ENCODE results near the gene RBM23. TPM values are rescaled to one million over a fixed set of nuclear protein-coding genes. Genes with fewer than 3 reads are reported as not detected.
A peak's percentile ranks its signal among the peaks of the same experiment; 100 is the strongest.

RBM23 gene
- total and polyA plus RNA-seq, 9 of the 15 experiments (the other 6 are each of a cell fraction or from before 2014, with no cell fraction given), result 46.0 to 102 (median 58.5) TPM

- TF ChIP-seq SMC3 (conservative IDR thresholded peaks at IDR 0.05; ENCODE audit: insufficient read depth, low read depth, low read length) (no peak), ZNF445 (CRISPR knock-in tag; IDR thresholded peaks at IDR 0.05; ENCODE audit: low read depth) (no peak), ZSCAN32 (CRISPR knock-in tag; IDR thresholded peaks at IDR 0.05) (no peak), NFYB (IDR thresholded peaks at IDR 0.05; ENCODE audit: extremely low read depth, insufficient read length) (peak; percentile 95), FOXK2 (conservative IDR thresholded peaks at IDR 0.05 in 1 of 2, IDR thresholded peaks at IDR 0.05 in 1 of 2; ENCODE audit: low read depth in 2 of 2) (peak; percentile 63 to 84; a peak in 3 of 4 replicates), ZNF41 (CRISPR knock-in tag; conservative IDR thresholded peaks at IDR 0.05) (no peak), ZNF444 (CRISPR knock-in tag; IDR thresholded peaks at IDR 0.05) (no peak), SIX5 (IDR thresholded peaks at IDR 0.05; ENCODE audit: borderline replicate concordance in 1 of 2, insufficient read depth in 1 of 2, low read depth in 1 of 2, low read length in 2 of 2) (no peak), CCNT2 (IDR thresholded peaks at IDR 0.05; ENCODE audit: borderline replicate concordance, extremely low read depth, insufficient read length, low read depth, low read length) (no peak), ZNF280A (IDR thresholded peaks at IDR 0.05; ENCODE audit: low read depth, partially characterized antibody) (no peak), FOXP1 (CRISPR knock-in tag; IDR thresholded peaks at IDR 0.05) (no peak), HMGN3 (IDR thresholded peaks at IDR 0.05; ENCODE audit: borderline replicate concordance, extremely low read depth, insufficient read length, low read depth, low read length) (no peak), FOXO4 (CRISPR knock-in tag; IDR thresholded peaks at IDR 0.05) (no peak), TSHZ1 (CRISPR knock-in tag; IDR thresholded peaks at IDR 0.05) (no peak), ZNF583 (CRISPR knock-in tag; IDR thresholded peaks at IDR 0.05) (0 out of 2 replicates have a peak, but pooled peaks have one; percentile 47), PTBP1 (IDR thresholded peaks at IDR 0.05; ENCODE audit: low read depth, low read length) (no peak)
Measured at GRCh38 chr14:22918804-22919600, at the start of gene RBM23 (continued).

Measured in K562 (cell line).